ENCODE results near the gene USP14.

GRCh38 chr18:159933-160332, 1.6 kb downstream of the USP14 start:
- TF ChIP-seq POLR2A (IDR thresholded peaks at IDR 0.05; ENCODE audit: low read length) = no peak
- TF ChIP-seq GATA1 (IDR thresholded peaks at IDR 0.05; ENCODE audit: low read depth, low read length) = no peak

Data from erythroblast (primary cell).